NCI-H748 treated with DMSO at 0.1 percent for 48 hours (cell line): ENCODE measurements around the gene CHCHD3.

Experiments
- DNase-seq: peaks from one replicate; lab custom pipeline; 2025; lab: John Stamatoyannopoulos, UW

The CHCHD3 gene

GRCh38 chr7:132861940-132862554 is 219.8 kb downstream of the CHCHD3 start:
- DNase-seq, result no peak

GRCh38 chr7:132861424-132861823 is 220.5 kb downstream of the CHCHD3 start:
- DNase-seq, result no peak

- DNase-seq, result no peak
Measured at GRCh38 chr7:132859199-132859598, 222.7 kb downstream of the CHCHD3 start.

- DNase-seq, result no peak
Measured at GRCh38 chr7:132858760-132859159, 223.1 kb downstream of the CHCHD3 start.

- no peak for DNase-seq
Measured at GRCh38 chr7:132858251-132858650, 223.6 kb downstream of the CHCHD3 start.

- DNase-seq, result no peak
Measured at GRCh38 chr7:132857703-132858102, 224.2 kb downstream of the CHCHD3 start.

GRCh38 chr7:132857031-132857430 is 224.9 kb downstream of the CHCHD3 start:
- no peak for DNase-seq

- no peak for DNase-seq
Measured at GRCh38 chr7:132856416-132856815, 225.5 kb downstream of the CHCHD3 start.

- DNase-seq, result no peak
Measured at GRCh38 chr7:132855901-132856300, 226.0 kb downstream of the CHCHD3 start.

- no peak for DNase-seq
Measured at GRCh38 chr7:132854238-132854637, 227.7 kb downstream of the CHCHD3 start.

GRCh38 chr7:132847376-132847775 is 234.5 kb downstream of the CHCHD3 start:
- no peak for DNase-seq

GRCh38 chr7:132846086-132846485 is 235.8 kb downstream of the CHCHD3 start:
- no peak for DNase-seq

- DNase-seq, result no peak
Measured at GRCh38 chr7:132842478-132842877, 239.4 kb downstream of the CHCHD3 start.

- DNase-seq, result no peak
Measured at GRCh38 chr7:132840199-132840598, 241.7 kb downstream of the CHCHD3 start.

GRCh38 chr7:132838313-132838712 is 243.6 kb downstream of the CHCHD3 start:
- no peak for DNase-seq

- no peak for DNase-seq
Measured at GRCh38 chr7:132837529-132837928, 244.4 kb downstream of the CHCHD3 start.

GRCh38 chr7:132836746-132837145 is 245.1 kb downstream of the CHCHD3 start:
- DNase-seq, result no peak

- DNase-seq, result no peak
Measured at GRCh38 chr7:132830941-132831340, 250.9 kb downstream of the CHCHD3 start.

GRCh38 chr7:132828502-132828901 is 253.4 kb downstream of the CHCHD3 start:
- no peak for DNase-seq

GRCh38 chr7:132825932-132826835 is 255.7 kb downstream of the CHCHD3 start:
- DNase-seq, result no peak

GRCh38 chr7:132825222-132825621 is 256.7 kb downstream of the CHCHD3 start:
- no peak for DNase-seq

GRCh38 chr7:132819648-132820047 is 262.2 kb downstream of the CHCHD3 start:
- DNase-seq, result no peak

- DNase-seq, result no peak
Measured at GRCh38 chr7:132817949-132818348, 263.9 kb downstream of the CHCHD3 start.
